HCT116 (cell line): ENCODE data around the gene ATP2B3. TPM values are rescaled to one million over a fixed set of nuclear protein-coding genes. Genes with fewer than 3 reads are reported as not detected.

Experiments
- ATAC-seq: fragments of 200-7000 bp; cut with Tn5 transposase; 2 replicates; pipeline ENCODE4 v1.9.1; 2020; ENCODE audit warnings: mild to moderate bottlenecking, moderate library complexity
- BruUV-seq: library from RNA; stranded (reverse); fragments of 400-500 nt; replicated peaks from 2 replicates; lab custom pipeline; 2021; lab: Mats Ljungman, UMichigan
- CTCF ChIA-PET: fragments of 300-600 bp; sonication (Branson Sonifier 250); formaldehyde crosslinking; loops from one replicate; lab custom pipeline; 2021; ENCODE audit warnings: antibody characterized with exemption; lab: Charles Lee
- POLR2A ChIA-PET: fragments of 300-600, 350-600 bp; sonication (Branson Sonifier 250); formaldehyde crosslinking; loops from one replicate; lab custom pipeline; 2021; ENCODE audit warnings: antibody characterized with exemption; lab: Charles Lee
- RAD21 ChIA-PET, 2 experiments: fragments of 300-600 bp; sonication (Branson Sonifier 250); formaldehyde crosslinking; loops; one replicate each; lab custom pipeline; 2023; ENCODE audit warnings: low total read pairs in 2 of 2; ENCODE audit not compliant: uncharacterized antibody in 2 of 2, unreplicated experiment in 2 of 2, low non-redundant PET in 1 of 2; lab: Charles Lee
- DNase-seq: peaks from one replicate; pipeline ENCODE4 v3.0.0-alpha.2; 2010; ENCODE audit warnings: low read depth, low spot score
- H2AFZ ChIP-seq: fragments of 200-600 bp; shearing (Covaris generic), sonication (generic); 2 replicates; pipeline ENCODE4 v1.6.1; 2017; ENCODE audit warnings: low read depth, mixed run types, mixed read lengths, antibody characterized with exemption, low read length; ENCODE audit not compliant: poor library complexity, severe bottlenecking
- H3K27ac ChIP-seq: 2 replicates; pipeline ENCODE4 v1.5.1; 2012; ENCODE audit warnings: low read depth, low read length
- H3K27me3 ChIP-seq: fragments of 200-600 bp; sonication (generic); 2 replicates; pipeline ENCODE4 v1.6.1; 2016; ENCODE audit warnings: mixed run types, low read length, mixed read lengths; ENCODE audit not compliant: insufficient read depth
- H3K36me3 ChIP-seq, 2 experiments: fragments of 200-500 bp in 1 of 2; fragments of 200-600 bp in 1 of 2; sonication (Bioruptor generic) in 1 of 2; sonication (generic) in 1 of 2; 2 replicates each; pipeline versions ENCODE4 v1.5.1 to v1.6.1; 2014 to 2016; ENCODE audit warnings: low read length in 2 of 2, inconsistent platforms in 1 of 2, mixed read lengths in 1 of 2, mixed run types in 1 of 2; ENCODE audit not compliant: insufficient read depth in 2 of 2, control insufficient read depth in 1 of 2
- H3K4me1 ChIP-seq, 2 experiments: fragments of 200-600 bp in 1 of 2; sonication (generic) in 1 of 2; 2 replicates each; pipeline versions ENCODE4 v1.5.1 to v1.6.1; 2012 to 2017; ENCODE audit warnings: low read length in 2 of 2, inconsistent platforms in 1 of 2, mild to moderate bottlenecking in 1 of 2, mixed read lengths in 1 of 2, mixed run types in 1 of 2, moderate library complexity in 1 of 2; ENCODE audit not compliant: insufficient read depth in 2 of 2, control insufficient read depth in 1 of 2
- H3K4me2 ChIP-seq: fragments of 200-600 bp; sonication (generic); 2 replicates; pipeline ENCODE4 v1.6.1; 2017; ENCODE audit warnings: mixed run types, low read length, mixed read lengths
- H3K4me3 ChIP-seq, 2 experiments: fragments of 200-600 bp in 1 of 2; sonication (generic) in 1 of 2; replicated peaks in 1 of 2; 2 replicates each; pipeline ENCODE4 v1.5.1; 2011 to 2016; ENCODE audit warnings: low read length in 2 of 2, control low read depth in 1 of 2, low read depth in 1 of 2, mild to moderate bottlenecking in 1 of 2, mixed read lengths in 1 of 2, mixed run types in 1 of 2
- H3K79me2 ChIP-seq: fragments of 200-600 bp; sonication (generic); 2 replicates; pipeline ENCODE4 v1.6.1; 2017; ENCODE audit warnings: mild to moderate bottlenecking, mixed run types, low read length, moderate library complexity, mixed read lengths; ENCODE audit not compliant: insufficient read depth
- H3K9ac ChIP-seq: fragments of 200-600 bp; sonication (generic); 2 replicates; pipeline ENCODE4 v1.6.1; 2016; ENCODE audit warnings: low read length, mixed read lengths
- H3K9me2 ChIP-seq: fragments of 200-600 bp; sonication (generic), shearing (Covaris generic); 2 replicates; pipeline ENCODE4 v1.6.1; 2017; ENCODE audit warnings: mixed run types, mild to moderate bottlenecking, moderate library complexity; ENCODE audit not compliant: insufficient read depth
- H3K9me3 ChIP-seq, 2 experiments: fragments of 200-500 bp in 1 of 2; fragments of 200-600 bp in 1 of 2; sonication (Bioruptor generic) in 1 of 2; sonication (generic) in 1 of 2; 2 replicates each; pipeline ENCODE4 v1.6.1; 2014 to 2017; ENCODE audit warnings: low read length in 2 of 2, mixed read lengths in 2 of 2, inconsistent platforms in 1 of 2, low read depth in 1 of 2, mild to moderate bottlenecking in 1 of 2, mixed run types in 1 of 2, moderate library complexity in 1 of 2; ENCODE audit not compliant: control insufficient read depth in 1 of 2, insufficient read depth in 1 of 2
- H4K20me1 ChIP-seq: fragments of 200-600 bp; sonication (generic), shearing (Covaris generic); 2 replicates; pipeline ENCODE4 v1.6.1; 2017; ENCODE audit warnings: mixed run types, mild to moderate bottlenecking, moderate library complexity; ENCODE audit not compliant: insufficient read depth
- CEBPB ChIP-seq: IDR thresholded peaks from 2 replicates; pipeline ENCODE4 v1.6.1; 2012; ENCODE audit warnings: low read depth
- EGR1 ChIP-seq: IDR thresholded peaks from 2 replicates; pipeline ENCODE4 v1.6.1; 2012; ENCODE audit warnings: low read depth
- ELF1 ChIP-seq: IDR thresholded peaks from 2 replicates; pipeline ENCODE4 v1.6.1; 2012; ENCODE audit warnings: low read depth, borderline replicate concordance
- EZH2 ChIP-seq: fragments of 200-600 bp; sonication (generic); IDR thresholded peaks from 2 replicates; pipeline ENCODE4 v1.6.1; 2017; ENCODE audit warnings: antibody characterized with exemption, mixed run types
- EZH2phosphoT487 ChIP-seq: fragments of 200-600 bp; IDR thresholded peaks from 2 replicates; pipeline ENCODE4 v1.6.1; 2018; ENCODE audit warnings: antibody characterized with exemption, borderline replicate concordance
- FOSL1 ChIP-seq: IDR thresholded peaks from 2 replicates; pipeline ENCODE4 v1.6.1; 2012; ENCODE audit warnings: low read depth
- JUND ChIP-seq: IDR thresholded peaks from 2 replicates; pipeline ENCODE4 v1.6.1; 2012
- POLR2AphosphoS5 ChIP-seq: IDR thresholded peaks from 2 replicates; pipeline ENCODE4 v1.6.1; 2011; ENCODE audit warnings: mild to moderate bottlenecking, low read depth, low read length, moderate library complexity
- RAD21 ChIP-seq: IDR thresholded peaks from 2 replicates; pipeline ENCODE4 v1.6.1; 2012; ENCODE audit warnings: low read depth, mild to moderate bottlenecking
- REST ChIP-seq: IDR thresholded peaks from 2 replicates; pipeline ENCODE4 v1.6.1; 2012; ENCODE audit warnings: low read depth
- SIN3A ChIP-seq: IDR thresholded peaks from 2 replicates; pipeline ENCODE4 v1.6.1; 2012; ENCODE audit warnings: low read depth
- SP1 ChIP-seq: IDR thresholded peaks from 2 replicates; pipeline ENCODE4 v1.6.1; 2012; ENCODE audit warnings: low read depth
- ZBTB33 ChIP-seq: IDR thresholded peaks from 2 replicates; pipeline ENCODE4 v1.6.1; 2011; ENCODE audit warnings: mild to moderate bottlenecking, low read length, moderate library complexity; ENCODE audit not compliant: insufficient replicate concordance; ENCODE audit errors: extremely low read depth
- ZNF274 ChIP-seq: fragments of 200-500 bp; sonication (Bioruptor generic); IDR thresholded peaks from 2 replicates; pipeline ENCODE4 v1.6.1; 2014; ENCODE audit warnings: mild to moderate bottlenecking, low read depth, low read length, inconsistent platforms
- intact Hi-C: fragments of 100-400 bp; cut with micrococcal nuclease; formaldehyde crosslinking; loops from 2 replicates; pipeline ENCODE4 v1.10.0; 2022
- total RNA-seq: library from RNA; stranded (reverse); gene quantifications from one replicate; pipeline ENCODE4 v1.2.1, GENCODE V29; 2021; ENCODE audit not compliant: unreplicated experiment

The ATP2B3 gene
- total RNA-seq, 1 experiment from 2014 or later = not detected

GRCh38 chrX:153474718-153475117 lies 42.7 kb upstream of the ATP2B3 start:
- H3K4me2 ChIP-seq = no peak overlapping the region
- no peaks in the 10 kb centered on the region for H3K9me3 ChIP-seq
- H3K4me3 ChIP-seq = no peak overlapping the region
- intact Hi-C loops = no loop called here
- no peaks in the 10 kb centered on the region for H3K9me2 ChIP-seq
- no peaks in the 10 kb centered on the region for H4K20me1 ChIP-seq
- POLR2A ChIA-PET = no interaction called here
- H3K9ac ChIP-seq = no peak overlapping the region
- H3K79me2 ChIP-seq = peaks cover 3% of the 10 kb centered on the region
- H3K4me1 ChIP-seq = peaks cover 0 to 5% of the 10 kb centered on the region in 2 experiments; a peak in 1 of 4 replicates
- no peak overlapping the region for H3K27ac ChIP-seq
- RAD21 ChIA-PET = no interaction called here
- CTCF ChIA-PET = no interaction called here
- no peaks in the 10 kb centered on the region for H3K36me3 ChIP-seq
- TF ChIP-seq SIN3A (no peak), SP1 (no peak), RAD21 (no peak), REST (no peak), FOSL1 (no peak), EZH2phosphoT487 (no peak), EGR1 (no peak), CEBPB (no peak), POLR2AphosphoS5 (no peak), EZH2 (no peak), ZNF274 (no peak), ELF1 (no peak), ZBTB33 (no peak), JUND (no peak)
- no TSS peak for BruUV-seq
- DNase-seq = no peak
- H2AFZ ChIP-seq = no peak overlapping the region
- ATAC-seq = no peak
- H3K27me3 ChIP-seq = no peaks in the 10 kb centered on the region
